ENCODE measurements around the gene UBE2S.
"Not testable (repeated sequence)": the region's sequence is repeated elsewhere in the genome, so short reads cannot be mapped to it uniquely, and the experiment has no call there.

The UBE2S gene

DNA sequence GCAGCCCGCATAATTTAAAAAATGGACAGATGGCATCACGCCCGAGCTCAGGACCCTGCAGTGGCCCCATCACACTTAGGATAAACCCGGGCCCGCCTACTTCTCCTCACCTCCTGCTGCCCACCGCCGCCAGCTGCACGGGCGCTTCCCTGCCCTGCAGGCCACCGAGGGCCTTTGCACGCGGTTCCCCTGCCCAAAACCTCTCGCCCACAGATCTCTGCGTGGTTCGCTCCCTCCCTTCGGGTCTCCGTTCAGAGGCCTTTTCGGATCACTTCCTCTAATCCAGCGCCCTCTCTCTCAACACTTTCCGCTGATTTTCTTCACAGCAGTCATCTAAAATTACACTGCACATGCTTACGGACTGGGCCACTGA is 33.7 kb upstream of the UBE2S start:
- peak in 1 of 10 donors; percentile 43 for DNase-seq
- intact Hi-C loops (cut with DNase I) = no loop called here

DNA sequence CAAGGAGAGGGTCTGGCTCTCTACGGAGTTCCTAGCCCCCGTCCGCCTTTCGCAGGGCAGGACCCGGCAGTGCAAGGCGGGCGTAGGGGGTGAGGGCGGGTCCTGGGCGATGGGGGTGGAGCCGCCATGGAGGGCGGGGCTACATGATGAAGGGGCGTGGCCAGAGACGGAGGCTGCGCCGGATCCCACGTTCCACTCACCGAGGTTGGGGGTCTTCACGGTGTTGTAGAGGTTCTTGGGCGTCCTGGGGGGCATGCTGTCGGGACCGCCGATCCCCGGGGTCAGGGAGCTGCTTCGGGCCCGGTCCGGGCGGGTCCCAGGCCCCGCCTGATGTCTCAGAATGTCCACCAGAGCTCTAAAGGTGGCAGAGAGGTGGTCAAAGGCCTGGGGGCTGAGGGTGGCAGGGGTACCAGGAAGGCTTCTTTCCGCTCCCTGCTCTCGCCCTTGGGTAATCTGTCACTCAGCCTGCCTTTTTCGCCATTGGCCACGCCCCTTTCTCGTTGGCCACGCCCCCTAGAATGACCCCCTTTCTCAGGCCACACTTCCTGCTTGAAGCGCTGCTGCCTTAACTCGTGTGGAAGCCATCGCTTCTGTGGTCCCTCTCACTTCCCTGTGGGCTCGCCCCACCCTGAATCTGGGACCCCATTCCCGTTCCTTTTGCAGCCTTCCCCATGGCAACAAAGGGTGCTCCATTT is 33.0 kb upstream of the UBE2S start:
- DNase-seq = peak in 1 of 10 donors; percentile 65
- intact Hi-C loops (cut with DNase I) = no loop called here

DNA sequence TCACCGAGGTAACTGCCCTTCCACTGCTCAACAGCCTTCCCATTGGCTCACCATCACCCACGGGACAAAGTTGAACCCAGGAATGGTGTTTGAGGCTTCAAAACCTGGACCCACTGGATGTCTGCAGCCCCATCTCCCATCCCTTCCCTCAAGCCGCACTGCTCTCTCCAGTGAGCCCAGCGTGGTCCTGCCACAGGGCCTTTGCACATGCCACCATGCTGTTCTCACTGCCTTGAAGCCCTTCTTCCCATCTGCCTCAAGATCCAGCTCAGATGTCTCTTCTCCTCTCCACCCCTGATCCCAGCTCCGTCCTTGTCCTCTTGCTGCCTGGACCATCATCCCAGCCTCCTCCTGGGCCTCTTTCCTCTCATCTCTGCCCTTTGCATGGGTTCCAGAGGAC is 31.5 kb upstream of the UBE2S start:
- intact Hi-C loops (cut with DNase I) = no loop called here
- DNase-seq = no peak

DNA sequence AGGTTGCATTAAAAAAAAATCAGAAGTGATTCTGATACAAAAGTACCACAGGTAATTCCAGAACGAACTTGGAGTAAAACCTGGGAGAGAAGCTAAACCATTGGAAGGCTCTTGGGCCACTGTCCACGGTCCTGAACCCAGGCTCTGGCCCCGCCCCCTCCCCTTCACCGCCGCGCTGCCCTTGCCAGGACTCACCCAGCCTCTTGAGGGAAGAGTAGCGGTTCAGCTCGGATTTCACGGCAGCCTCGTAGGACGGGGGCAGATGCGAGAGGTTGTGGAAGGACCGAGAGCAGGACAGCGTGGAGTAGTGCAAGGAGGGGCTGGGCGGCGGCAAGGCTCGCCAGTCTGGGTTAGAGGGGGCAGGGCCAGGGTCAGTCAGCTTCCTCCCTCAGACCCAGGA is 29.8 kb upstream of the UBE2S start:
- intact Hi-C loops (cut with DNase I) = no loop called here
- DNase-seq = peak in 2 of 10 donors; percentile 62 to 78

DNA sequence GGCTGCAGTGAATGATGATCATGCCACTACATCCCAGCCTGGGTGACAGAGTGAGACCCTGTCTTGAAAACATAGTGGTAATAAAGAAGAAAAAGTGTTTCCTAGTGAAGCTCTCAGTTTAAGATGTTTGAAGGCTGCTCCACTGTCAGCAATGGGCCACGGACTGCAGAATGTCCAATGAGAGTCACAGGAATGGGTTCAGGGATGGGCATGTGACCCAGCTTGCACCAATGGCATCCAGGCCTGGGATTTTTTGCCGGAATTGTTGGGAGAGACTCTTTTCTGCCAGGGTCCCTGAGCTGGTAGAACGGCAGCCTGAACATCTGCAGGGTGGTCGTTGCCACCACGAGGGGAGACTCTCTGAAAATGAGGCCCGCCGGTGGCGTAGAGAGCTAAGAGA is 29.3 kb upstream of the UBE2S start:
- DNase-seq = peak in 1 of 10 donors; percentile 33
- intact Hi-C loops (cut with DNase I) = no loop called here

DNA sequence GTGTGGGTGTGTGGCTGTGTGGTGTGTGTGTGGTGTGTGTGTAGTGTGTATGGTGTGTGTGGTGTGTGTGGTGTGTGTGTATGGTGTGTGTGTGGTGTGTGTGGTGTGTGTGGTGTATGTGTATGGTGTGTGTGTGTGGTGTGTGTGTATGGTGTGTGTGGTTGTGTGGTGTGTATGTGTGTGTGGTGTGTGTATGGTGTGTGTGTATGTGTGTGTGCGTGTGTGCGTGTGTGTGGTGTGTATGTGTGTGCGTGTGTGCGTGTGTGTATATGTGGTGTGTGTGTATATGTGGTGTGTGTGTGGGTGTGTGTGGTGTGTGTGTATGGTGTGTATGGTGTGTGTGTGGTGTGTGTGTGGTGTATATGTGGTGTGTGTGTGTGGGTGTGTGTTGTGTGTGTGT is 27.4 kb upstream of the UBE2S start:
- DNase-seq = no peak
- intact Hi-C loops (cut with DNase I) = no loop called here

DNA sequence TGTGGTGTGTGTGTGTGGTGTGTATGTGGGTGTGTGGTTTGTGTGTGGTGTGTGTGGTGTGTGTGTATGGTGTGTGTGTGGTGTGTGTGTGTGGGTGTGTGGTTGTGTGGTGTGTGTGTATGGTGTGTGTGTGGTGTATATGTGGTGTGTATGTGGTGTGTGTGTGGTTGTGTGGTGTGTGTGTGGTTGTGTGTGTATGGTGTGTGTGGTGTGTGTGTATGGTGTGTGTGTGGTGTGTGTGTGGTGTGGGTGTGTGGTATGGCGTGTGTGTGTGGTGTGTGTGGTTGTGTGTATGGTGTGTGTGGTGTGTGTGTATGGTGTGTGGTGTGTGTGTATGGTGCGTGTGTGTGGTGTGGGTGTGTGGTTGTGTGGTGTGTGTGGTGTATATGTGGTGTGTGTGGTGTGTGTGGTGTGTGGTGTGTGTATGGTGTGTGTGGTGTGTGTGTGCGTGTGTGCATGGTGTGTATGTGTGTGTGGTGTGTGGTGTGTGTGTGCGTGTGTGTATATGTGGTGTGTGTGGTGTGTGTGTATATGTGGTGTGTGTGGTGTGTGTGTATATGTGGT is 26.9 kb upstream of the UBE2S start:
- peak in 1 of 10 donors; percentile 5 for DNase-seq
- intact Hi-C loops (cut with DNase I) = no loop called here

DNA sequence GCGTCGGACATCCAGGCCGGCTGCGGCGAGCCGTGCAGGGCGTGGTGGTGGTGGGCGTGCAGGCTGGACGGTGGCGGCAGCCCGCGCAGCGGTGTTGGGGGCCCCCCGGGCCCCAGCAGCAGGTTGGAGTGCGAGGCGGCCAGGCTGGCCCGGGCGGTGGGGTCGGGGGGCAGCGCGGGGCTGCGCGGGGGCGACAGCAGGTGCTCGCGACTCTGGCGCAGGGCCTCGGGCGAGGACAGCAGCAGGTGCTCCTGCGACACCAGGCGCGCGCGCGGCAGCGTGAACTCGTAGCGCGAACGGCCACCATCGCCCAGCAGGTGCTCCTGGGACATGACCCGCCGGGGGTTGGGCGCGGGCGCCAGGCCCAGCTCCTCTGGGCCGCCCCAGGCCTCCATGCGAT is 25.7 kb upstream of the UBE2S start:
- intact Hi-C loops (cut with DNase I) = no loop called here

DNA sequence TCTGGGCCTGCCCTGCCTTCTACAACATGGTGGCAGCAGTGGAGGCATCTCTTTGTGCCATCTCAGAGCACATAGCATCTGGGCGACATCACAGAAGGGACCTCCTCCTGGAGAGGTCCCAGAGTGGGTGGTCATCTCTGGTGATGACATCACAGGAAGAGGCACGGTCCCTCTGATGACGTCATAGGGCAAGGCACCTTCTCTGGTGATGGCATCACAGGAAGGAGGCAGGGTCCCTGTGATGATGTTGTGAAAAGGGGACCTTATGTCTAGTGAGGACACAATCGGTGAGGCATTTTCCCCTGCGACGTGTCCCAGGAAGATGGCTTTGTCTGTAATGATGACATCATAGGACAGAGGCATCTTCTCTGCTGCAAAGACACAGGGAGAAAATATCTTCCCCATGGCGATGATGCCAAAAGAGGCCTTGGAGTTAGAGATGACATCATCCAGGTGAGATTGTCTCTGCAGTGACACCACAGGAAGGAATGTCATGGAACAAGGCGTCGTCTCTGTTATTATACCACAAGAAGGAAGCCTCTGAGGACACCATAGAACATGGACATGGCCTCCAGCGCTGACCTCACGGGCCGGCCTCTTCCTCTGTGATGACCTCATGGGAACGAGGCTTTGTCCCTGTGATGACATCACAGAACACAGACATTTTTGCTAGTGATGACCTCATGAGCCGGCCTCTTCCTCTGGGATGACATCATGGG is 24.8 kb upstream of the UBE2S start:
- intact Hi-C loops (cut with DNase I) = no loop called here
- DNase-seq = peak in 1 of 10 donors; percentile 39

More for the DNA sequence above, 25.7 kb upstream of the UBE2S start:
- peak in 1 of 10 donors; percentile 89 for DNase-seq

DNA sequence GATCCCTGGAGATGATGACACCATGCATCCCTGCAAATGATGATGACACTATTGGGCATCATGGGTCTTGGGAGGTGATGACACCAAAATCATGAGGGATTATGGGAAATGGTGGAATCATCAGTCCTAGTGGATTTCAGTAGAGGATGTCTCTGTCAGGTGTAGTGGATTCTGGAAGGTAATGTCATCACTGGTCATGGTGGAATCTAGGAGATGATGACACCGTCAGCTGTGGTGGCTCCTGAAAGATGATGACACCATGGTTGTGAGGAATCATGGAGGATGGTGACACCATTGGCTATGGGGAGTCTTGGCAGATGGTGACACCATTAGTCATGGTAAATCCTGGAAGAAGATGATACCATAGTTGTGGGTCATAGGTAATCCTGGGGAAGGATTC is 23.6 kb upstream of the UBE2S start:
- intact Hi-C loops (cut with DNase I) = no loop called here

DNA sequence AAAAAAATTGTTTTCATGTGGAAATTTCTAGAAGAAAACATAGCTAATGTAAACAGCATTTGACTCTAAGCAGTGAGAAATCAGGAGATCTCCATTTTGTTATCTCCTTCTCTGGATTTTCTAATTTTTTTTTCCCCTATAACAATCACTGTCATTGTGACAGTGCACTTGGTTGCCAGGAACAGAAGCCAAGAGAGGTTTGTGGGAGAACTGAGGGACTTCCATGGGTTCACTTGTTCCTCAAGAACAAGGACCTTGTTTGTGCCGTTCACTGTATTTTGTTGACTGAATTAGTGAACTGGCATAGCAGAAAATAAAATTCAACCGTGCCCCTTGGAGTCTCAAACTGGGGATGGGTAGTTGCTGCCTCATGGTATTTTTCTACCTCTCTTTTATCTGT is 18.5 kb upstream of the UBE2S start:
- peak in 2 of 10 donors; percentile 47 to 57 for DNase-seq
- intact Hi-C loops (cut with DNase I) = no loop called here

More for the DNA sequence above, 23.6 kb upstream of the UBE2S start:
- no peak for DNase-seq

DNA sequence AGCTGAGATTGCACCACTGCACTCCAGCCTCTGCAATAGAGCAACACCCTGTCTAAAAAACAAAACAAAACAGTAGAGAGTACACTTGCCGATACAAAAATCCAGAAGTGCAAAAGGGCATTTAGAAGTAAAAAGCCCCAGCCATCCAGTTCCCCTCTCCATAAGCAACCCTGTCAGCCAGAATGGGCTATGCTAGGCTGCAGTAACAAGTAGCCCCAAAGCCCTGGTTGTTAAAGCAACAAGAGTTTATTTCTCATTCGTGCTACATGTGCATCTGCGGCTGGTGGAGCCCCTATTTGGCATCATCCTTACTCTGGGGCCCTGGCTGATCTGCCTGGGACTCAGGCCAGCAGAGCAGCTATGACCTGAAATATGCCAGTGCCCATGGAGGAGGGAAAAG is 16.9 kb upstream of the UBE2S start:
- intact Hi-C loops (cut with DNase I) = no loop called here
- DNase-seq = no peak

DNA sequence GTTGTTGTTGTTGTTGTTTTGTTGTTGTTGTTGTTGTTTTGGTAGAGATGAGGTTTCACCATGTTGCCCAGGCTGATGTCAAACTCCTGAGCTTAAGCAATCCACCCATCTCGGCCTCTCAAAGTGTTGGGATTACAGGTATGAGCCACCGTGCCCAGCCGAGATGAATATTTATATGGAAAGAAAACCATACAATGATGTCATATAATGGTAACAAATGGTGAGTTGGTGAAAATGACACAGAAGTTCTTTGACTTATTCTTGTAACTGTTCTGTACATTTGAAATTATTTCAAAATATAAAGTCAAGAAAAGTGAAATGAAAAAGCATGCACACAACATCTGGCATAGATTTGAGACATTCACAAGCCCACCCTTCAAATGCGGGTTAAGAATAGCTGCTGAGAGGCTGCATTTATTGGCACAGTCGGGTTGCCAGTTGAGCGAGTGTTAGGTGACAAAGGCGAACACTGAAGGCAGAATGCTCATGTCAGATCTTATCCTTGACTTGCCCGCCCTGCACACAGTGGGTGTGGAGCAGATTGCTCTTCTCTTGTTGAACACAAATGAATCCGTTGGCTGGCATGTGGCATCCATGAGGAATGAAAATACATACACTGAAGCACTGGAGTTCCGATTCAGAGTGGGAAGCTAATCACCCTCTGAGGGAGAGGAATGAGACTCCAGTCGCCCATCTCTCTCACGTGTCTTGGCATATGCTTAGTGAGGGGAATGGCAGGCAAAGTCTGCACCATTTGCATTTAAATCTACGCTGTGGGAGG is 15.8 kb upstream of the UBE2S start:
- no peak for DNase-seq
- intact Hi-C loops (cut with DNase I) = no loop called here

DNA sequence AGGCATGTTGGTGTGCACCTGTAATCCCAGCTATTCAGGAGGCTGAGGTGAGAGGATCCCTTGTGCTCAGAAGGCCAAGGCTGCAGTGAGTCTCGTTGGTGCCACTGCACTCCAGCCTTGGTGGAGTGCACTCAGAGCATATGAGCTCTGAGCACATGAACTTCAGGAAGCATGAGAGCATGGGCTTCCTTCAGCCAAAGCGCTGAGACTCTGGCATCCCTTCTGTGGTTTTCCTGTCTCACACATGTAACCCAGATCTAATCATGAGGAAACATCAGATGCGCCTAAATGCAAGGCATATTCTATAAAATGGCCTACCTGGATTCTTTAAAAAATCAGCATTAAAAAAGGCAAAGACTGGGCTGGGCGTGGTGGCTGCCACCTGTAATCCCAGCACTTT is 13.7 kb upstream of the UBE2S start:
- DNase-seq; intact Hi-C loops (cut with DNase I): not testable (repeated sequence)

DNA sequence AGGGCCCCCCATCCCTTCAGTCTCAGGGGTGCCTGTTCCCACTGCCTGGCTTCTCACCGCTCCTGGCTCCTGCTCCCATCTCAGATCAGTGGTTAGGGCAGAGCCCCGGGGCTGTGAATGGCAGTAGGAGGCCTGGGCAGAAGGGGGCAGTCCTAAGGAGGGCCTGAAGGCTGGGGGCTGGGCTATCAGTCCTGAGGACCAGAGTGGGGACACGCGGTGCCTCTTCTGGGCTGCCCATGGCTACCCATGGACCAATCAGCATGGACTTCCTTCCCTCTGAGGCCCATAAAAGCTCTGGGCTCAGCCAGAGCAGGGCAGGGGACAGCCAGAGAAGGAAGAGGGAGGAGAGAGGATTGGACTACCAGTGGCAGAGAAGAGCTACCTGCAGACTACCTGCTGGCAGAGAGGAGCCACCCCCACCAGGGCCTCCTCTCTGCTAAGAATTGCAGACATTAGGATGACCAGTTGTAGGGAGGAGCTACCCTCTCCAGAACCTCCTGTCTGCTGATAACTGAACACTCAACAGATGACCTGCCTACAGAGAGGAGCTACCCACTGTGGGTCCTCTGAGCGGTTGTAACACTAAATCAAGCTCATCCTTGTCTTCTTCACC is 12.1 kb upstream of the UBE2S start:
- intact Hi-C loops (cut with DNase I) = no loop called here
- DNase-seq = peak in 4 of 10 donors; percentile 26 to 93 (median 38)

DNA sequence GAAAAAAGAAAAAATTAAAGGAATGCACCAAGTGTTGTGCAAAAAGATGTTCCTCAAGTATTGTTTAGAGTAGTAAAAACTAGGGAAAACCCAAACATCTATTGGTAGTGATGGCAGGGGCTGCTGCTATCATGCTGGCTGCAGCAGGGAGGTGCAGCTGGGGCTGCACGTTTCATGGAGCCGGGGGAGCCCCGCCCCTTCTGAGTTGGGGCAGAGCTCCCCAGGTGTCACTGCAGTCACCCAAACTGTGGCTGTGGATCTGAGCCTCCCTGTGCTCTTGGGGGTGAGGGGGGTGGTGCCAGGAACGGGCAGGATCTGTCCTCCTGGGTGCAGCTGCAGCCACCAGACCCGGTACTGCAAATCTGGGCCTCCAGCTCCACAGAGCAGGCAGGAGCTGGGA is 11.5 kb upstream of the UBE2S start:
- intact Hi-C loops (cut with DNase I) = no loop called here
- no peak for DNase-seq

DNA sequence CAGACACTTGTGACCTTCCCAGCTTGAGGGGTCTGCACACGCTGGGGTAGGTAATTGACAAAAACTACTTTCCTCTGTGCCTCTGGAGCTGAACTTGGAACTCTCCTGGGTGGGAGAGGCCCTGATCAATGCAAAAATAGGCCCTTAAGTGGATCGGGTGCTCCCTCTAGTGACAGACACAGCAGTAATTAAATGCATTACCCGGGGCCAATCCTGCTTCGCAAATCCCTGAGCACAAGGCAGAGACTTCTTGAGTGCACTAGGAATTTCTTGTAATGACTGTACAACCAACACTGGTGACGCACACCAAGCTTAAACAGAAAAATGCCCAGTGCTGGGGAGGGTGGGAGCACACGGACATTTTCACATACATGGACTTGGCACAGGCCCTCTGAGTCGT is 10.6 kb upstream of the UBE2S start:
- intact Hi-C loops (cut with DNase I) = loop anchor here (1.0 kb wide), 1 partner anchor 277 kb away; no protein-coding TSS in a partner anchor
- peak in 7 of 10 donors; percentile 44 to 92 (median 63) for DNase-seq

DNA sequence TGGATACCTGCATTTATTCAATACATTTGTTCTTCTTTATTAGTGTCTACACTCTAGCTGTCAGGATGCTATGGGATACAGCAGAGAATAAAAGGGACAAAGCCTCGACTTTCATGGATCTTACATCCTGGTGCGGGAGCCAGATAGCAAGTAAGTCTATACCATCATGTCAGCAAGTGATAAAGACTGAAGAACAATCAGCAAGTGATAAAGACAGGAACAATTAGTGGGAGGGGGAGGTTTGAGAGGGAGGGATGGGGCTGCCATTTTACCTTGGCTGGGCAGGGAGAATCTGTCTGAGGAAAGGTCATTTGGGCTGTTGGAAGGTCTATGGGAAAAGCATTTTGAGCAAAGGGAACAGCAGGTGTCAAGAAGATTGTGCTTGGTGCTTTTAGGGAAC is 2.6 kb upstream of the UBE2S start:
- intact Hi-C loops (cut with DNase I) = no loop called here
- DNase-seq = no peak

DNA sequence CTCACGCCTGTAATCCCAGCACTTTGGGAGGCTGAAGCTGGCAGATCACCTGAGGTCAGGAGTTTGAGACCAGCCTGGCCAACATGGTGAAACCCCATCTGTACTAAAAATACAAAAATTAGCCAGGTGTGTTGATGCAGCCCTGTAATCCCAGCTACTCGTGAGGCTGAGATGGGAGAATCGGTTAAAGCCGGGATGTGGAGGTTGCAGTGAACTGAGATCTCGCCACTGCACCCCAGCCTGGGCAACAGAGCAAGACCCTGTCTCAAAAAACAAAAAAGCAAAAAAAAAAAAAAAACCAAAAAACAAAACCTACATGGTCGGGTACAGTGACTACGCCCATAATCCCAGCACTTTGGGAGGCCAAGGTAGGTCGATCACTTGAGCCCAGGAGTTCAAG is 1.6 kb upstream of the UBE2S start:
- intact Hi-C loops (cut with DNase I) = not testable (repeated sequence)
- peak in 1 of 10 donors; percentile 43 for DNase-seq

DNA sequence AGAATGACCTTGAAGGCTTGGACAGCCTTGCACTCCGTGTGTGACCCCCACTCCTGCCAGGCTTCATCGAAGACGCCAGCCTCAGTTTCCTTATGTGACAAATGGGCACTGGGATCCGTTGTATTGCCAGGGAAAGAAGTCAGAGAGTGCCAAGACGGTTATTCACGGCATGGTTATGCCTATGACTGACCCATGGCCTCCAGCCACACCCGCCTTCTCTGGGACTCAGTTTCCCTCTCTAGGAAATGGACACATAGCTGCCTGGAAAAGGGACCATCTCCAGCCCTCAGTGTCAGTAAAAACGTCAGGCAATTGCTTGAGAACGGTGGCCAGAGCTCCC is 915 bp upstream of the UBE2S start:
- intact Hi-C loops (cut with DNase I) = loop anchor here (1.0 kb wide), 1 partner anchor 23 kb away; the partner anchor contains the start of gene RPL28
- no peak for DNase-seq
